ENCODE data around the gene OTX1.

OTX1 gene

GRCh38 chr2:63046961-63047320, 3.7 kb upstream of the OTX1 start:
- DNase-seq = no peak
- H3K4me3 ChIP-seq (ENCODE audit: low read depth, low read length) = no peak overlapping the region
- H3K36me3 ChIP-seq (replicated peaks) = no peaks in the 10 kb centered on the region
- TF ChIP-seq CTCF (IDR thresholded peaks at IDR 0.05; ENCODE audit: low read depth, low read length, missing control alignments) = no peak
- in situ Hi-C loops (cut with HindIII; ENCODE audit: low pct_ligation_motif_present, low sequenced_read_pairs) = no loop called here
- H3K27me3 ChIP-seq (replicated peaks) = peaks cover 42% of the 10 kb centered on the region
- no peak overlapping the region for H3K27ac ChIP-seq

DNA sequence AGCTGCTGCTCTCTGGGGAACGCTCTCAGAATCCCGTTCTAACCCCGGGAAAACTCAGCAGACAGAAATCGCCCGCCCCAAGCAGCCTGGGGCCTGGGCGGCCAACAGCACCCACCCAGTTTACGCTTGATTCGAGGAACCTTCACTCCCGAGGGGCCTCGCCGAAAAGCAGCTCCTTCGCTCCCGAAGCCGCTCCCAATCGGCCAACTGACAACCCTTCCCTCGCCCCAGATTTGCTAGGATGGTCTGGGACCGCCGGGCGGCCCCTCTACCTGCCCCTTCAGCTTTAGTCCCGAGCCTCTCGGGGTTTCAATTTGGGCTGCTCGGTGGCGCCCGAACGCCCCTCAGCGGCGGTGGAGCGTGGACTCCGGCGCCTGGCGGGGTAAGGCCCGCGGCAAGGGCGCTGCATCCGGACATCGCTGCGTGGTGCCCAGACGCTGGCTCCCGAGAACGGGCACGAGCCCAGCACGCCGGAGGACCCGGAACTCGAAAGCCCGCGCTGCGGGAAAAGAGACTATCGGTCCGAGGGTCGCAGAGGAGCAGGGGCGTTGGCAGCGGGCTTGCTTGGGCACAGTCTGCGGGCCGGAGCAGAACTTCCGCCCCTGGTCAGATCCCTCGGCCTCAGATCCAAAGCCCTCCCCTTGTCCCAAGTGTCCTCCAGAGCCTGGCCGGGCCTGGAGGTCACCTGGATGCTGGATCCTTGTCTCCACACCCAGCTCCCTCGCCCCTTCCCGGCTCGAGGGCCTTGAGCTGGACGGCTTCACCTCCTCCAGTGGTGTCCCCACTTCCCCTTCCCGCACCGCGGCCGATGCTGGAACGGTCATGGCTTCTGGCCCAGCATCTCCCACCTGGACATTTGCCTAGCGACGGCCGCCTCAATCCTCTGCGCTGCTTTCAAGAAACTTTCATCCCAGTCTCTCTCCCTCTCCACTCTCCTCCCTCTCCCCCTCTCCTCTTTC, 3.0 kb upstream of the OTX1 start:
- Histone ChIP-seq H3K4me3 (ENCODE audit: low read depth, low read length) (peak overlapping the region; percentile 24), H3K27ac (no peak overlapping the region), H3K27me3 (replicated peaks) (peaks cover 45% of the 10 kb centered on the region), H3K36me3 (replicated peaks) (no peaks in the 10 kb centered on the region)
- in situ Hi-C loops (cut with HindIII; ENCODE audit: low pct_ligation_motif_present, low sequenced_read_pairs) = no loop called here
- peak; percentile 23 for TF ChIP-seq CTCF (IDR thresholded peaks at IDR 0.05; ENCODE audit: low read depth, low read length, missing control alignments)
- no peak for DNase-seq

DNA sequence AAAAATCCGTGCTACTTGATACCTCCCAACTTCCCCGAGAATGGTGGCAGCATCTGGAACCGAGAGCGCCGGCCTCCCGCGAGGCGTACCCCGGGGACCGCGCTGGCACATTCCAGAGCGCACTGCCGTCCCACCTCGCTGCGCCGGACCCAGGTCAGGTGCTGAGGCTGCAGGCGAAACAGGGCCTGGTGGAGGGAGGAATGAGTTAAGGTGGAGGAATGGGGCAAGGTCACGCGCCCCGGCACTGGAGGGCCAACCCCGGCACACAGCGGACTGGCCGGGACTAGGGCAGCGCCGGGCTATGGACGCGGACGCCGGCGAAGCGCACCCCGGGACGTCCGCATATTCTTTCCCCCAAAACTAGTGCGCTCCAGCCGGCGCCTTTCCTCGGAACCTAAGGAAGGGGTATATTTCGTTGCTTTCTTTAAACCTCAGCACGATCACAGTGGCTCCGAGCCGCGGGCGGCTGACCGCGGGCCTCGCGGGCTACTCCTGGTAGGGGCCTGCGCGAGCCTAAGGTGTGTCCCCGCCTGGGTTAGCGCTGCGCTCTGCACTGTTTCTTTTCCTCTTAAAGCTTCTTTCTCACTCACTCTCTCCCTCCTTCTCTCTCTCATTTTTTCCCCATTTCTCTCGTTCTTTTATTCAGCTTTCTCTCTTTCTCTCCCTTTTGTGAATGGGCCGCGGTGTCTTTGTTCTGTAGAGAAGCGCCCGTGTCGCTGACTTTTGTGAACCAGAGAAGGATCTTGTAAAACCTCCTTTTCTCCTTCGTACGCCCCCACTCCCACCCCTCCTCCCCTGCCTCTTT, 2.1 kb upstream of the OTX1 start:
- no peak for DNase-seq
- no peak overlapping the region for H3K27ac ChIP-seq
- H3K4me3 ChIP-seq (ENCODE audit: low read depth, low read length) = no peak overlapping the region
- in situ Hi-C loops (cut with HindIII; ENCODE audit: low pct_ligation_motif_present, low sequenced_read_pairs) = no loop called here
- TF ChIP-seq CTCF (IDR thresholded peaks at IDR 0.05; ENCODE audit: low read depth, low read length, missing control alignments) = no peak
- H3K36me3 ChIP-seq (replicated peaks) = no peaks in the 10 kb centered on the region
- H3K27me3 ChIP-seq (replicated peaks) = peaks cover 54% of the 10 kb centered on the region

DNA sequence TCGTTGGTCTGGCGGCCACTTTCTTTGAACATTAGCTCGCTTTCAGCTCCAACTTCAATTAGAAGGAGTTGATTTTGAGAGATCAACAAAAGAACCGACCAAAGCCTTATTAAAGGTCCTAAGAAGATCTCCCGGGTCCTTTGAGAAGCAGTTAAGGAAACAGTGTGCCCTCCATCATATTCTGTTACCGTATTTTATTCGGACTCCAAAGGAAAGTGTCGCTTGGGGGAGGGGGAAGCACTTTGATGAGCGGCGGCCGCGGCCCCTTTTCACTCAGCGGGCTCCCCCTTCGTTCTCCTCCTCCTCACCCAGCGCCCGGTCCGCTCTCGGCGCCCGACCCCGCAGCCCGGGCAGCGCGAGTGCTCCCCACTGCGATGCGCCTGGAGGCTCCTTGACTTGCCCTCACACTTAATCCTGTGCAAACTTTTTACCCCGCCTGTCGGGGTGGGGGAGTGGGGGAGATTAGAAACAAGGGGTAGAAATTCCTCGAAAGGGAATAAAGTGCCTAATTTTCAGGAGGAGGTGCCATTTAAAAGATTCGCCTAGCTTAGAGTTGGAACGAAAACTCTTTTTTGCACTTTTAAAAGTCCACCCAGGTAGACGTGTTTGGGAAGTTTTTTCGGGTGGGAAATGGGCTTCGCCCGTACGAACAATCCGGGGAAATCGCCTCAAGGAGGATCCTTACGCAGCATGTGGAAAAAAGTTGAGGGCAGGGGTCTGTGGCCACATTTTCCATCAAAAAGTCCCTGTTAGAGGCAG, 1.2 kb upstream of the OTX1 start:
- TF ChIP-seq CTCF (IDR thresholded peaks at IDR 0.05; ENCODE audit: low read depth, low read length, missing control alignments) = no peak
- DNase-seq = no peak
- Histone ChIP-seq H3K27me3 (replicated peaks) (peaks cover 62% of the 10 kb centered on the region), H3K4me3 (ENCODE audit: low read depth, low read length) (no peak overlapping the region), H3K27ac (no peak overlapping the region), H3K36me3 (replicated peaks) (no peaks in the 10 kb centered on the region)
- in situ Hi-C loops (cut with HindIII; ENCODE audit: low pct_ligation_motif_present, low sequenced_read_pairs) = no loop called here

GRCh38 chr2:63049970-63050333, 678 bp upstream of the OTX1 start:
- no peak for TF ChIP-seq CTCF (IDR thresholded peaks at IDR 0.05; ENCODE audit: low read depth, low read length, missing control alignments)
- peak overlapping the region; percentile 9 for H3K4me3 ChIP-seq (ENCODE audit: low read depth, low read length)
- in situ Hi-C loops (cut with HindIII; ENCODE audit: low pct_ligation_motif_present, low sequenced_read_pairs) = no loop called here
- no peak overlapping the region for H3K27ac ChIP-seq
- DNase-seq = no peak
- H3K27me3 ChIP-seq (replicated peaks) = peaks cover 68% of the 10 kb centered on the region
- no peaks in the 10 kb centered on the region for H3K36me3 ChIP-seq (replicated peaks)
